ENCODE data around the gene FEM1A.
A peak's percentile ranks its signal among the peaks of the same experiment; 100 is the strongest.
"Not testable (repeated sequence)": the region's sequence is repeated elsewhere in the genome, so short reads cannot be mapped to it uniquely, and the experiment has no call there.

Gene FEM1A

GRCh38 chr19:4830768-4831265 is 39.3 kb downstream of the FEM1A start:
- Histone ChIP-seq H3K27ac (ENCODE audit: low read depth, low read length, severe bottlenecking) (no peak overlapping the region), H3K4me3 (ENCODE audit: extremely low read depth, insufficient read depth, low read length, poor library complexity, severe bottlenecking) (peak overlapping the region; percentile 62), H3K9me3 (ENCODE audit: control insufficient read depth, low read length) (no peaks in the 10 kb centered on the region), H3K36me3 (ENCODE audit: control insufficient read depth, insufficient read depth, low read length) (no peaks in the 10 kb centered on the region), H3K4me1 (ENCODE audit: control insufficient read depth, insufficient read depth, low read length, poor library complexity, severe bottlenecking) (no peaks in the 10 kb centered on the region)
- 87 to 88% methylated on average over 6 of the region's 6 CpGs for WGBS, 2 experiments (ENCODE audit: insufficient coverage in 2 of 2)

DNA sequence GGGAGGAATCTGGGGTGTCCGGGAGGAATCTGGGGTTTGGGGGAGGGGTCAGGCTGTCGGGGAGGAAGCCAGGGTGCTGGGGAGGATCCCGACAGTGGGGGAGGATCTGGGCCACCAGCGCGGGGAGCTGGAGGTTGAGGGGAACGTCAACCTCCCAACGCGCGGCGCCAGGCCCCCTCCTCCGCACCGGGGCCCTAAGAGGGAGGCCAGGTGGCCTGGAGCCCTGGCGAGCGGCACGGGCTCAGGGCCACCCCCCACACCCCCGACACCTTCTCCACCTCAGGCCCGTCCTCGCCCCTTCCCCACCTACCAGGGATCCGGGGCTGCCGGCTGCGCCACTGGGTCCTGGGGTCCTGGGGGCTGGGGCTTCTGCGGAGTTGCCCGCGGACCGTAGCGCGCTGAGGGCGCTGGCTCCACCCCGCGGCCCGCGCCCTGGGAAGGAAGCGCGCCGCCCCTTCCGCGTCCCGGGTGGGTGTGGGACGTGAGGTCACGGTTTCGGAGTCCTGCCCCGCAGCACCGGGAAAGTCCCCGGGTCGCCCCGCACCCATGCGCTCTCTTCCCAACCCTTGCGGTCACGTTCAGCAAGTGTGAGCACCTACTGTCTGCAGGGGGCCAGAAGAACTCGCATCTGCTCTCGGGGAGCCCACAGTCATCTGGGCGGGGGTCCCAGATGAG is 39.9 kb downstream of the FEM1A start, which contains the start of gene TICAM1:
Gene TICAM1, minus strand, starts transcription at position 409 of the 675 bp plus-strand sequence. CDS start 13,335 bp downstream, outside the sequence.
- Histone ChIP-seq H3K4me1 (ENCODE audit: control insufficient read depth, insufficient read depth, low read length, poor library complexity, severe bottlenecking) (no peaks in the 10 kb centered on the region), H3K36me3 (ENCODE audit: control insufficient read depth, insufficient read depth, low read length) (no peaks in the 10 kb centered on the region), H3K4me3 (ENCODE audit: extremely low read depth, insufficient read depth, low read length, poor library complexity, severe bottlenecking) (peak within 1 kb of the TSS; percentile 62), H3K9me3 (ENCODE audit: control insufficient read depth, low read length) (no peaks in the 10 kb centered on the region), H3K27ac (ENCODE audit: low read depth, low read length, severe bottlenecking) (no peak within 1 kb of the TSS)
- WGBS, 2 experiments (ENCODE audit: insufficient coverage in 2 of 2) = 5 to 7% methylated on average over 36 to 46 of the region's 52 CpGs

GRCh38 chr19:4831979-4832340 is 40.4 kb downstream of the FEM1A start:
- not testable (repeated sequence) for H3K4me1 ChIP-seq (ENCODE audit: control insufficient read depth, insufficient read depth, low read length, poor library complexity, severe bottlenecking); H3K36me3 ChIP-seq (ENCODE audit: control insufficient read depth, insufficient read depth, low read length); H3K9me3 ChIP-seq (ENCODE audit: control insufficient read depth, low read length); H3K27ac ChIP-seq (ENCODE audit: low read depth, low read length, severe bottlenecking)
- H3K4me3 ChIP-seq (ENCODE audit: extremely low read depth, insufficient read depth, low read length, poor library complexity, severe bottlenecking) = peak overlapping the region; percentile 62
- 85 to 97% methylated on average over 4 to 5 of the region's 9 CpGs for WGBS, 2 experiments (ENCODE audit: insufficient coverage in 2 of 2)

DNA sequence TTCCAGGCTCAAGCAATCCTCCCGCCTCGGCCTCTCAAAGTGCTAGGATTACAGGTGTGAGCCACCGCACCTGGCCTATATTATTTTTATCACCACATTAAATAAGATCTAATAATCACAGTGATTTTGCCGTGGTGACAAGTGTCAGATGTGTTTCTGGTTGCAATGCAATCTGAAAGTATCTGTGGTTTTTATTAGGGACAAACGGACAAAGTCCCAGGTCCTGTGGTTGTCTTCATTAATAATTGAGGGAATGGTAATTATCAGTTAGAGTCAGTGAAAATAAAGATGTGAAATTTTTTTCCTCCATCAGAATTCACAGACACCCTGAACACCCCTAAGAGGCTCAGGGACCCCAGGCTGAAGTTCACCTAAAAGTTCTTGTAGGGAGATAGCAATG is 41.2 kb downstream of the FEM1A start:
- peaks cover 10% of the 10 kb centered on the region for H3K36me3 ChIP-seq (ENCODE audit: control insufficient read depth, insufficient read depth, low read length)
- 100% methylated on average over 2 to 5 of the region's 5 CpGs for WGBS, 2 experiments (ENCODE audit: insufficient coverage in 2 of 2)
- no peak overlapping the region for H3K27ac ChIP-seq (ENCODE audit: low read depth, low read length, severe bottlenecking)
- no peaks in the 10 kb centered on the region for H3K9me3 ChIP-seq (ENCODE audit: control insufficient read depth, low read length)
- no peak overlapping the region for H3K4me3 ChIP-seq (ENCODE audit: extremely low read depth, insufficient read depth, low read length, poor library complexity, severe bottlenecking)
- no peaks in the 10 kb centered on the region for H3K4me1 ChIP-seq (ENCODE audit: control insufficient read depth, insufficient read depth, low read length, poor library complexity, severe bottlenecking)

DNA sequence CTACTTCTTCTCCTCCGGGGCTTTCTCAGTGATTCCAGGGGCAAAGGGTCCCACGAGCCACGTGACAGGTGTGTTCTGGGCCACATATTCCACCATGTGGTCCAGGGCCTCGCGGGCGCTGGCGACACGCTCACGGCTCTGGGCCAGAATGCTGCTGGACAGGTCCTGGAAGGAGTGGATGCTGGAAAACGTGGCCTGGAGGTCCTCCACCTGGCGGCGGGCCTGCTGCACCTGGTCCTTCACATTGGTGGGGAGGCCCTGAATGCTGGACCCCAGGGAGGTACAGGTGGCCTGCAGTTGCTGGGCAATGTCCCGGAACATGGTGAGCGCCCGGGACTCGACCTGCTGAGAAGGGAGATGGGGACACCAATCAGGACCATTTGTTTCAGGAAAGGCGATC is 47.7 kb downstream of the FEM1A start:
- Histone ChIP-seq H3K27ac (ENCODE audit: low read depth, low read length, severe bottlenecking) (no peak overlapping the region), H3K9me3 (ENCODE audit: control insufficient read depth, low read length) (no peaks in the 10 kb centered on the region), H3K4me1 (ENCODE audit: control insufficient read depth, insufficient read depth, low read length, poor library complexity, severe bottlenecking) (no peaks in the 10 kb centered on the region), H3K36me3 (ENCODE audit: control insufficient read depth, insufficient read depth, low read length) (peaks cover 66% of the 10 kb centered on the region), H3K4me3 (ENCODE audit: extremely low read depth, insufficient read depth, low read length, poor library complexity, severe bottlenecking) (no peak overlapping the region)
- 97 to 99% methylated on average over 17 of the region's 17 CpGs for WGBS, 2 experiments (ENCODE audit: insufficient coverage in 2 of 2)

DNA sequence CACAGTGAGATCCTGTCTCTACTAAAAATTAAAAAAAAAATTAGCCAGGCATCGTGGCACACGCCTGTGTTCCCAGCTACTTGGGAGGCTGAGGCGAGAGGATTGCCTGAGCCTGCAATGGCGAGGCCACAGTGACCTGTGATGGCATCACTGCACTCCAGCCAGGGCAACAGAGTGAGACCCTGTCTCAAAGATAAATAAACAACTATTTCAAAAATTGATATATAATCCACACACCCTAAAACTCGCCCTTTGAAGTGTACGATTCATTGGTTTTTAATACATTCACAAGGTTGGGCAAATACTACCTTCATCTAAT is 52.1 kb downstream of the FEM1A start:
- 92 to 96% methylated on average over 6 of the region's 6 CpGs for WGBS, 2 experiments (ENCODE audit: insufficient coverage in 2 of 2)
- Histone ChIP-seq H3K4me1 (ENCODE audit: control insufficient read depth, insufficient read depth, low read length, poor library complexity, severe bottlenecking) (no peaks in the 10 kb centered on the region), H3K4me3 (ENCODE audit: extremely low read depth, insufficient read depth, low read length, poor library complexity, severe bottlenecking) (no peak overlapping the region), H3K27ac (ENCODE audit: low read depth, low read length, severe bottlenecking) (no peak overlapping the region), H3K9me3 (ENCODE audit: control insufficient read depth, low read length) (no peaks in the 10 kb centered on the region), H3K36me3 (ENCODE audit: control insufficient read depth, insufficient read depth, low read length) (peaks cover 88% of the 10 kb centered on the region)

DNA sequence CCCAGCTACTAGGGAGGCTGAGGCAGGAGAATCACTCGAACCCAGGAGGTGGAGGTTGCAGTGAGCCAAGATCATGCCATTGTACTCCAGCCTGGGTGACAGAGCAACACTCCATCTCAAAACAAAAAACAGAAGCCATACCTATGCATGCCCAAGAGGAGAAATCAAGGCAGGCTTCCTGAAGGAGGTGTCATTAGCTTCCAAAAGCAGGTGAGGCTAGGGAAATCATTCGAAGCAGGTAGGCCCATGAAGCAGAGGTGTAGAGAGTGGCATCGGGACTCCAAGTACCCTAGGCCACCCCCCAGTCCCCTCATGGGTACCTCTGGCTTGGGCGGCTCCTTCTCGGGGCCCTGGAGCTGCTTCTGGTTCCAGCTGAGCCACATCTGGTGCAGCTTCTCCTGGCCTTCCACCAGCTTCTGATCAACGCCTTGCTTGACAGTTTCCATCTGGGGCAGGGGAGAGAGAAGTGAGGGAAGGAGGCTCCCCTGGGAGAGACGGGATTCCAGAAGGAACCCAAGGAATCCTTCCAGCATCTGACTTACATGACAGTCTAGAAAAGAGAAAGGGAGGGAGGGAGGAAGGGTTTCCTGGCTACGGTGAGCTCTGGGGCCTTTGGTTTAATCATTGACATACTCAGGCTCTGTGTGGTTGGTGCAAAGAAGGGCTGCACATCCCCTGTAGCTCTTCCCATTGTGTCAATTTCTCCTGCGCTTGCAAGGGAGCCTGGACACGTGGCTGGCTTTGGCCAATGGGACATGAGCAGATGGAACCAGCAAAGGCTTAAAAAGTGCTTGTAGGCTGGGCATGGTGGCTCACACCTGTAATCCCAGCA is 53.0 kb downstream of the FEM1A start:
- Histone ChIP-seq H3K9me3 (ENCODE audit: control insufficient read depth, low read length) (no peaks in the 10 kb centered on the region), H3K4me1 (ENCODE audit: control insufficient read depth, insufficient read depth, low read length, poor library complexity, severe bottlenecking) (no peaks in the 10 kb centered on the region), H3K27ac (ENCODE audit: low read depth, low read length, severe bottlenecking) (no peak overlapping the region), H3K4me3 (ENCODE audit: extremely low read depth, insufficient read depth, low read length, poor library complexity, severe bottlenecking) (no peak overlapping the region), H3K36me3 (ENCODE audit: control insufficient read depth, insufficient read depth, low read length) (peaks cover 89% of the 10 kb centered on the region)
- 90 to 97% methylated on average over 7 of the region's 10 CpGs for WGBS, 2 experiments (ENCODE audit: insufficient coverage in 2 of 2)

DNA sequence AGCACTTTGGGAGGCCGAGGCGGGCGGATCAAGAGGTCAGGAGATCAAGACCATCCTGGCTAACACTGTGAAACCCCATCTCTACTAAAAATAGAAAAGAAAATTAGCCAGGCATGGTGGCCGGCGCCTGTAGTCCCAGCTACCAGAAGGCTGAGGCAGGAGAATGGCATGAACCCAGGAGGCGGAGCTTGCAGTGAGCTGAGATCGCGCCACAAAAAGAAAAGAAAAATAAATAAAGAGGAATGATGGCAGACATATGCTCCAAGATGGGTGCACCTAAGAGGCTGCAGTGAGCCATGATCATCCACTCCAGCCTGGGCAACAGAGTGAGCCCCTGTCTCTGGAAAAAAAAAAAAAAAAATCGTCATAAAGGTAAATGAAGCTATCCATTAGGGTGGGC is 54.4 kb downstream of the FEM1A start:
- H3K36me3 ChIP-seq (ENCODE audit: control insufficient read depth, insufficient read depth, low read length) = peaks cover 89% of the 10 kb centered on the region
- 97 to 100% methylated on average over 3 to 5 of the region's 9 CpGs for WGBS, 2 experiments (ENCODE audit: insufficient coverage in 2 of 2)
- H3K4me3 ChIP-seq (ENCODE audit: extremely low read depth, insufficient read depth, low read length, poor library complexity, severe bottlenecking); H3K27ac ChIP-seq (ENCODE audit: low read depth, low read length, severe bottlenecking); H3K9me3 ChIP-seq (ENCODE audit: control insufficient read depth, low read length); H3K4me1 ChIP-seq (ENCODE audit: control insufficient read depth, insufficient read depth, low read length, poor library complexity, severe bottlenecking): not testable (repeated sequence)

GRCh38 chr19:4847190-4847973 is 55.8 kb downstream of the FEM1A start:
- H3K9me3 ChIP-seq (ENCODE audit: control insufficient read depth, low read length) = no peaks in the 10 kb centered on the region
- no peak overlapping the region for H3K4me3 ChIP-seq (ENCODE audit: extremely low read depth, insufficient read depth, low read length, poor library complexity, severe bottlenecking)
- 97% methylated on average over 17 to 21 of the region's 23 CpGs for WGBS, 2 experiments (ENCODE audit: insufficient coverage in 2 of 2)
- H3K36me3 ChIP-seq (ENCODE audit: control insufficient read depth, insufficient read depth, low read length) = peaks cover 90% of the 10 kb centered on the region
- H3K27ac ChIP-seq (ENCODE audit: low read depth, low read length, severe bottlenecking) = no peak overlapping the region
- no peaks in the 10 kb centered on the region for H3K4me1 ChIP-seq (ENCODE audit: control insufficient read depth, insufficient read depth, low read length, poor library complexity, severe bottlenecking)

- Histone ChIP-seq H3K36me3 (ENCODE audit: control insufficient read depth, insufficient read depth, low read length) (peaks cover 84% of the 10 kb centered on the region), H3K27ac (ENCODE audit: low read depth, low read length, severe bottlenecking) (no peak overlapping the region), H3K9me3 (ENCODE audit: control insufficient read depth, low read length) (no peaks in the 10 kb centered on the region), H3K4me3 (ENCODE audit: extremely low read depth, insufficient read depth, low read length, poor library complexity, severe bottlenecking) (no peak overlapping the region), H3K4me1 (ENCODE audit: control insufficient read depth, insufficient read depth, low read length, poor library complexity, severe bottlenecking) (no peaks in the 10 kb centered on the region)
- WGBS, 2 experiments (ENCODE audit: insufficient coverage in 2 of 2) = 92 to 95% methylated on average over 6 to 7 of the region's 7 CpGs
These were observed 57.5 kb downstream of the FEM1A start for GRCh38 chr19:4849019-4849418.

Measured in mesodermal cell (in vitro differentiated cells).